PC-3 (cell line): ENCODE data around the gene TSPAN9. TPM values are rescaled to one million over a fixed set of nuclear protein-coding genes. Genes with fewer than 3 reads are reported as not detected.

ENCODE experiments used
- ATAC-seq: fragments of 200-7000 bp; cut with Tn5 transposase; 2 replicates; pipeline ENCODE4 v1.9.1; 2020; ENCODE audit warnings: mild to moderate bottlenecking, moderate library complexity
- BruUV-seq: library from RNA; stranded (reverse); fragments of 400-500 nt; replicated peaks from 2 replicates; lab custom pipeline; 2021; lab: Mats Ljungman, UMichigan
- CTCF ChIA-PET: fragments of 300-600 bp; sonication (Branson Sonifier 250); formaldehyde crosslinking; loops from one replicate; lab custom pipeline; 2022; ENCODE audit warnings: antibody characterized with exemption; lab: Charles Lee
- POLR2A ChIA-PET: fragments of 300-600 bp; sonication (Branson Sonifier 250); formaldehyde crosslinking; loops from one replicate; lab custom pipeline; 2022; ENCODE audit warnings: antibody characterized with exemption; ENCODE audit not compliant: unreplicated experiment; lab: Charles Lee
- DNase-seq: peaks from one replicate; pipeline ENCODE4 v3.0.0-alpha.2; 2015
- H2AFZ ChIP-seq: fragments of 300-600 bp; sonication (generic); 2 replicates; pipeline ENCODE4 v1.6.0; 2016; ENCODE audit warnings: antibody characterized with exemption, low read length
- H3F3A ChIP-seq: fragments of 300-600 bp; sonication (generic); one replicate; pipeline ENCODE4 v1.6.0; 2017; ENCODE audit warnings: antibody characterized with exemption, low read length, control low read depth, mild to moderate bottlenecking; ENCODE audit not compliant: unreplicated experiment
- H3K27ac ChIP-seq: fragments of 300-600 bp; sonication (generic); 2 replicates; pipeline ENCODE4 v1.5.1; 2016; ENCODE audit warnings: mild to moderate bottlenecking, low read length
- H3K27me3 ChIP-seq: fragments of 300-600 bp; sonication (generic); 2 replicates; pipeline ENCODE4 v1.6.1; 2016; ENCODE audit warnings: low read length, mixed read lengths
- H3K36me3 ChIP-seq: fragments of 300-600 bp; sonication (generic); 2 replicates; pipeline ENCODE4 v1.6.1; 2016; ENCODE audit warnings: low read depth, mixed run types, low read length, mixed read lengths
- H3K4me1 ChIP-seq: fragments of 300-600 bp; sonication (generic); 2 replicates; pipeline ENCODE4 v1.5.1; 2016; ENCODE audit warnings: low read length; ENCODE audit not compliant: insufficient read depth
- H3K4me2 ChIP-seq: fragments of 300-600 bp; sonication (generic); 2 replicates; pipeline ENCODE4 v1.6.0; 2016; ENCODE audit warnings: low read length
- H3K4me3 ChIP-seq: fragments of 300-600 bp; sonication (generic); 2 replicates; pipeline ENCODE4 v1.5.1; 2016; ENCODE audit warnings: mild to moderate bottlenecking, low read length, mixed read lengths
- H3K79me2 ChIP-seq: fragments of 300-600 bp; sonication (generic); 2 replicates; pipeline ENCODE4 v1.6.1; 2017; ENCODE audit warnings: low read length, mixed read lengths
- H3K9ac ChIP-seq: fragments of 300-600 bp; sonication (generic); 2 replicates; pipeline ENCODE4 v1.6.0; 2016; ENCODE audit warnings: mild to moderate bottlenecking, low read length
- H3K9me2 ChIP-seq: fragments of 300-600 bp; sonication (generic); replicated peaks from 2 replicates; pipeline ENCODE4 v1.6.1; 2016; ENCODE audit warnings: mixed run types, low read length, mixed read lengths
- H3K9me3 ChIP-seq: fragments of 300-600 bp; sonication (generic); 2 replicates; pipeline ENCODE4 v1.6.1; 2016; ENCODE audit warnings: low read length, mixed read lengths
- H4K20me1 ChIP-seq: fragments of 300-600 bp; sonication (generic); 2 replicates; pipeline ENCODE4 v1.6.1; 2016; ENCODE audit warnings: low read length, mixed read lengths
- EZH2 ChIP-seq: fragments of 300-600 bp; sonication (generic); IDR thresholded peaks from one replicate; pipeline ENCODE4 v1.6.1; 2017; ENCODE audit warnings: antibody characterized with exemption, mild to moderate bottlenecking, low read length; ENCODE audit not compliant: unreplicated experiment
- EZH2phosphoT487 ChIP-seq: fragments of 300-600 bp; sonication (generic); IDR thresholded peaks from 2 replicates; pipeline ENCODE4 v1.6.1; 2018; ENCODE audit warnings: mild to moderate bottlenecking, antibody characterized with exemption, low read length, borderline replicate concordance
- intact Hi-C: fragments of 100-400 bp; cut with micrococcal nuclease; formaldehyde crosslinking; loops from 2 replicates; pipeline ENCODE4 v1.9.0; 2023
- total RNA-seq: library from RNA; depleted of rRNA; stranded (reverse); fragments of >200 nt; gene quantifications from 2 replicates; pipeline ENCODE4 v1.2.3, GENCODE V29; 2014
- TF ChIP-seq, protein P1 (sequence below): fragments of 300-600 bp; sonication (generic); conservative IDR thresholded peaks from 2 replicates; pipeline ENCODE4 v1.5.1; 2017; ENCODE audit warnings: antibody characterized with exemption, low read depth, mild to moderate bottlenecking, low read length

Gene TSPAN9
- total RNA-seq, 1 experiment from 2014 or later = 6.2 TPM

DNA sequence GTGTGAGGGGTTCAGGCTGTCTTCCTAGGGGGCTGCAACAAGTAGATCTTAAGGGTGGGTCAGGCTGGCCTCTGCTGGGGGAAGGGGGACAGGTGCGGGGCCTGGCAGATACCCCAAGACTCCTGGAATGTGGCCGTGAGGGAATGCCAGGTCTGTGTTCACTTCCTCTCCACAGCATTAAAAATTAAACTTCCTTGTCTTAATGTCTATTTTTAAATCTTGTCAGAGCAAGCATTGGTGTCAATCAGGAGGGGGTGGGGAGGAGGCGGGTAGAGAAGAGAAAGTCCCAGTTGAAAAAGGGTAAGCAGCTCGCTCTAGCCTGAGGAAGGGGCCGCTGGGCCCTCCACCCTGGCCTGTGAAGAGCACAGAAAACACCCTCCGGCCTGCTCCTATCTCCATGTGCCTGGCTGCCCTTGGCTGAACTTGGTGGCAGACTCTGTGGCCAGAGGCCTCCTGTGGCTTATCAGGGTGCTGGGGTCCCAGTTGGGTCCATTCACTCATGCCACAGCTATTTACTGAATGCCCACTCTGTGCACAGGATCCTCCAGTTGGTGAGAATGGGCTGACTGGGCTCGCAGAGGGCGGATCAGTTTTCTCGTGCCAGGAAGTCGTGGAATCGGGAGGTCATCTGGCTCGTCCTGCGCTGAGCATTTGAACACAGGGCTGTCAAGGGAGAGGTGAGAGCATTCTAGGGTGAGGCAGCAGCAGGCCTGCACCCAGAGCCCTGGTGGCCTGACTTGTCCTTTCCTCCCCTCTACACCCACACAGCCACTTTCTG lies 128.8 kb downstream of the TSPAN9 start:
- Histone ChIP-seq H3K9me3 (no peaks in the 10 kb centered on the region), H3K4me3 (no peak overlapping the region), H3K9ac (no peak overlapping the region), H3K36me3 (no peaks in the 10 kb centered on the region), H3K4me2 (no peak overlapping the region), H3K79me2 (no peaks in the 10 kb centered on the region), H3K4me1 (0 out of 2 replicates have a peak, but pooled peaks cover 4% of the 10 kb centered on the region), H3K9me2 (no peaks in the 10 kb centered on the region), H3K27ac (no peak overlapping the region), H3F3A (no peaks in the 10 kb centered on the region), H3K27me3 (peaks cover 9% of the 10 kb centered on the region), H2AFZ (no peak overlapping the region), H4K20me1 (no peaks in the 10 kb centered on the region)
- ChIA-PET POLR2A (no interaction called here), CTCF (no interaction called here)
- no peak for ATAC-seq
- intact Hi-C loops = loop anchor here (10.0 kb wide), 1 partner anchor 69 kb away; no protein-coding TSS in a partner anchor
- no TSS peak for BruUV-seq
- TF ChIP-seq, protein P1, sequence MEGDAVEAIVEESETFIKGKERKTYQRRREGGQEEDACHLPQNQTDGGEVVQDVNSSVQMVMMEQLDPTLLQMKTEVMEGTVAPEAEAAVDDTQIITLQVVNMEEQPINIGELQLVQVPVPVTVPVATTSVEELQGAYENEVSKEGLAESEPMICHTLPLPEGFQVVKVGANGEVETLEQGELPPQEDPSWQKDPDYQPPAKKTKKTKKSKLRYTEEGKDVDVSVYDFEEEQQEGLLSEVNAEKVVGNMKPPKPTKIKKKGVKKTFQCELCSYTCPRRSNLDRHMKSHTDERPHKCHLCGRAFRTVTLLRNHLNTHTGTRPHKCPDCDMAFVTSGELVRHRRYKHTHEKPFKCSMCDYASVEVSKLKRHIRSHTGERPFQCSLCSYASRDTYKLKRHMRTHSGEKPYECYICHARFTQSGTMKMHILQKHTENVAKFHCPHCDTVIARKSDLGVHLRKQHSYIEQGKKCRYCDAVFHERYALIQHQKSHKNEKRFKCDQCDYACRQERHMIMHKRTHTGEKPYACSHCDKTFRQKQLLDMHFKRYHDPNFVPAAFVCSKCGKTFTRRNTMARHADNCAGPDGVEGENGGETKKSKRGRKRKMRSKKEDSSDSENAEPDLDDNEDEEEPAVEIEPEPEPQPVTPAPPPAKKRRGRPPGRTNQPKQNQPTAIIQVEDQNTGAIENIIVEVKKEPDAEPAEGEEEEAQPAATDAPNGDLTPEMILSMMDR = no peak
- TF ChIP-seq EZH2phosphoT487 = no peak
- DNase-seq = no peak

DNA sequence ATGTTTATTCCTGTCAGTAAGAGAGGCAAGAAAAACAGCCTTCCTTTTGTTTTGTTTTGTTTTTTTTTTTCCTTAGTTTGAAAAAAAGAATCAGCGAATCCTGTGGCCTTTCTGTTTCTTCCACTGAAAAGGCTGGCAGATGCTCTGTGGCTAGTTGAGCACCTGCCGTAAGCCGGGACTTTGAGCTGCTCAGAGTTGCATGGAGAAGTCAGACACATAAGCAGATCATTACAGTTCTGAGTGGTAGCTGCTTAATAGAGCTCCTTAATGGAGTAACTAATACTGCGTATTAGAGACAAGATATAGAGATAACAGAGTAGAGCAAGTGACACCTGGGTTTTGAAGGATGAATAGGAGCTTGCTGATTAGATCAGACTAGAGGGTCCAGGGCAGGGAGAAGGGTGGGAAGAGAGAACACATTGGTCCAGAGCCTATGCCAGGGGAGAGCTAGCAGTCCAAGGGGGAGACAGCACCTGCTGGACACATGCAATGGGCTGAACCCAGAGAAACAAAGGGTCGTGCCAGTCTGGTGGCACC lies 129.4 kb downstream of the TSPAN9 start:
- no peak overlapping the region for H3K27ac ChIP-seq
- DNase-seq = no peak
- no peaks in the 10 kb centered on the region for H3K9me2 ChIP-seq
- H3K27me3 ChIP-seq = peaks cover 2% of the 10 kb centered on the region; the same call in 1 of the 2 replicates
- intact Hi-C loops = loop anchor here (10.0 kb wide), 1 partner anchor 68 kb away; no protein-coding TSS in a partner anchor
- H4K20me1 ChIP-seq = no peaks in the 10 kb centered on the region
- no peak overlapping the region for H3K9ac ChIP-seq
- no peaks in the 10 kb centered on the region for H3K36me3 ChIP-seq
- no peak overlapping the region for H2AFZ ChIP-seq
- POLR2A ChIA-PET = no interaction called here
- no peak overlapping the region for H3K4me3 ChIP-seq
- H3K4me1 ChIP-seq = no peaks in the 10 kb centered on the region
- BruUV-seq = no TSS peak
- TF ChIP-seq EZH2phosphoT487 (no peak), EZH2 (no peak)
- TF ChIP-seq, protein P1 = no peak
- H3F3A ChIP-seq = no peaks in the 10 kb centered on the region
- no peaks in the 10 kb centered on the region for H3K9me3 ChIP-seq
- no peak overlapping the region for H3K4me2 ChIP-seq
- H3K79me2 ChIP-seq = no peaks in the 10 kb centered on the region
- no peak for ATAC-seq
- CTCF ChIA-PET = interaction anchor here (0.7 kb wide), 1 partner anchor 82 kb away, joined by 3 read pairs; no protein-coding TSS in a partner anchor
